Loucy (cell line): ENCODE results near the gene TBC1D3I.
"Not testable (repeated sequence)": the region's sequence is repeated elsewhere in the genome, so short reads cannot be mapped to it uniquely, and the experiment has no call there.

Experiments
- EZH2phosphoT487 ChIP-seq: fragments of 200-600 bp; IDR thresholded peaks from 2 replicates; pipeline ENCODE4 v1.6.1; 2018; ENCODE audit warnings: antibody characterized with exemption, mild to moderate bottlenecking, moderate library complexity, borderline replicate concordance
- TF ChIP-seq, protein P1 (sequence below): fragments of 200-600 bp; sonication (generic); conservative IDR thresholded peaks from 2 replicates; pipeline ENCODE4 v1.5.1; 2014; ENCODE audit warnings: mild to moderate bottlenecking, antibody characterized with exemption, low read length

DNA sequence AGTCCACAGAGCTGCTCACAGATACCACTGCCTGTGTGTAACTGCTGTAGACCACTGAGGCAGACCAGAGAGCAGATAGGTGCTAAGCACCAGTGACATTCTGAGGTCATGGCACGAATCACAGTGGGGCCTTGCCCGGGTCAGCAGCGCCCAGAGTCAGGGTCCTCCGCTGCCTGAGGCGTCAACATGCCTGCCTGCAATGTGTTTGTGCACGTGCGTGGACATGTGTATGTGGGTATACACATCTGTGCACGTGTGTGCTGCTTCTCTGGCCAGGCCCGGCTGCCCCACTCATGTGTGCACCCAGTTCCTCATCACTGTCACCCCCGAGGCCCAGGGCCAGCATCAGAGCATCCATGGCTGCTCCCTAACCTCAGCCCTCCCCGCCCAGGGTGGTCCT, at the start of gene TBC1D3I:
- TF ChIP-seq, protein P1, sequence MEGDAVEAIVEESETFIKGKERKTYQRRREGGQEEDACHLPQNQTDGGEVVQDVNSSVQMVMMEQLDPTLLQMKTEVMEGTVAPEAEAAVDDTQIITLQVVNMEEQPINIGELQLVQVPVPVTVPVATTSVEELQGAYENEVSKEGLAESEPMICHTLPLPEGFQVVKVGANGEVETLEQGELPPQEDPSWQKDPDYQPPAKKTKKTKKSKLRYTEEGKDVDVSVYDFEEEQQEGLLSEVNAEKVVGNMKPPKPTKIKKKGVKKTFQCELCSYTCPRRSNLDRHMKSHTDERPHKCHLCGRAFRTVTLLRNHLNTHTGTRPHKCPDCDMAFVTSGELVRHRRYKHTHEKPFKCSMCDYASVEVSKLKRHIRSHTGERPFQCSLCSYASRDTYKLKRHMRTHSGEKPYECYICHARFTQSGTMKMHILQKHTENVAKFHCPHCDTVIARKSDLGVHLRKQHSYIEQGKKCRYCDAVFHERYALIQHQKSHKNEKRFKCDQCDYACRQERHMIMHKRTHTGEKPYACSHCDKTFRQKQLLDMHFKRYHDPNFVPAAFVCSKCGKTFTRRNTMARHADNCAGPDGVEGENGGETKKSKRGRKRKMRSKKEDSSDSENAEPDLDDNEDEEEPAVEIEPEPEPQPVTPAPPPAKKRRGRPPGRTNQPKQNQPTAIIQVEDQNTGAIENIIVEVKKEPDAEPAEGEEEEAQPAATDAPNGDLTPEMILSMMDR, result not testable (repeated sequence)
- TF ChIP-seq EZH2phosphoT487, result not testable (repeated sequence)
